Epithelial cell of proximal tubule (primary cell): ENCODE measurements around the gene RAB22A. TPM values are rescaled to one million over a fixed set of nuclear protein-coding genes. Genes with fewer than 3 reads are reported as not detected.

Experiments
- DNase-seq: peaks from one replicate; pipeline ENCODE4 v3.0.0-alpha.2; 2011; ENCODE audit warnings: low read depth
- H3K4me3 ChIP-seq: 2 replicates; pipeline ENCODE4 v1.5.1; 2011; ENCODE audit warnings: low read depth, mild to moderate bottlenecking, low read length
- CTCF ChIP-seq: conservative IDR thresholded peaks from 2 replicates; pipeline ENCODE4 v1.5.1; 2012; ENCODE audit warnings: low read depth, mild to moderate bottlenecking, low read length
- total RNA-seq: library from RNA; depleted of rRNA; stranded (reverse); fragments of >200 nt; gene quantifications from 2 replicates; pipeline ENCODE4 v1.2.3, GENCODE V29; 2015

The RAB22A gene
- total RNA-seq, 1 donor from 2014 or later = 10.6 TPM

DNA sequence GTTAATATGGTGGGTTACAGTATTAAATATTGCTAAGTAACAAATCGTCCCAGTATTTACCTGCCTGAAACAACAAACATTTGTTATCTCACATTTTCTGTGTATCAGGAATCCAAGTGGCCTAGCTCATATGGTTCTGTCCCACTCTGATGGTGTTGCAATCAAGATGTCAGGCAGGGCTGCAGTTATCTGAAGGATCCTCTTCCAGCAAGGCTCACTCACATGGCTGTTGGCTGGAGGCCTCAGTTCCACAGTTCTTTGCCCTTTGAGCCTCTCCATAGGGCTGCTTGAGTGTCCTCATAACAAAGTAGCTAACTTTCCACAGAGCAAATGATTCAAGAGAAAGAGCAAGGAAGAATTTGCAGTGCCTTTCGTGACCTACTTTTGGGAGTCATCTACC, 17.7 kb downstream of the RAB22A start:
- DNase-seq = no peak
- TF ChIP-seq CTCF = no peak
- no peak overlapping the region for H3K4me3 ChIP-seq

GRCh38 chr20:58328836-58329235, 19.3 kb downstream of the RAB22A start:
- no peak for TF ChIP-seq CTCF
- DNase-seq = no peak
- H3K4me3 ChIP-seq = no peak overlapping the region

- TF ChIP-seq CTCF = no peak
- H3K4me3 ChIP-seq = no peak overlapping the region
- no peak for DNase-seq
These were observed 20.2 kb downstream of the RAB22A start for GRCh38 chr20:58329711-58330110.

GRCh38 chr20:58330249-58330648, 20.7 kb downstream of the RAB22A start:
- TF ChIP-seq CTCF = no peak
- H3K4me3 ChIP-seq = no peak overlapping the region
- DNase-seq = no peak

- no peak for TF ChIP-seq CTCF
- H3K4me3 ChIP-seq = no peak overlapping the region
- DNase-seq = no peak
These were observed 21.2 kb downstream of the RAB22A start for GRCh38 chr20:58330687-58331086.

- TF ChIP-seq CTCF = no peak
- no peak overlapping the region for H3K4me3 ChIP-seq
These were observed 22.5 kb downstream of the RAB22A start for GRCh38 chr20:58331961-58332551.

DNA sequence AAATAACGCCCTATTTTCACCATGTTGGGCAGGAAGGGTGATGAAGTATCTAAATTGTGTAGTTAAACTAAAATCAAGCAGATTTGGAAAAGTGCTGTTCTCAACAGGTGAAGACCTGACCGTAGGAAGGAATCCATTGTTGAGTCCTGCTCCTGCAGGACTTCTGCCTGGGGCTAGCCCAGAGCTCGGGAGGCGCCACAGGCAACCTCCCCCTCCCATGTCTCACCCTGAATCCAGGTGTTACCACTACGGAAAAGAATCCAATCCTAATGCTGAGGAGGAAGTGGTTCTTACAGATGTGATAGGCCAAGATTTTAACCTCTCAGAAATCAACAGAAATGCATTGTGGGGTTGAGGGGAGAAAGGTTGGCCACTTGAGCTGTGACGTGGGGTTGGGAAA, 30.2 kb downstream of the RAB22A start:
- no peak for DNase-seq
- no peak for TF ChIP-seq CTCF
- no peak overlapping the region for H3K4me3 ChIP-seq

More at GRCh38 chr20:58331961-58332551, 22.5 kb downstream of the RAB22A start:
- no peak for DNase-seq
